HCT116 (cell line): ENCODE measurements around the gene CHRD.

Experiments used
- ATF3 ChIP-seq: IDR thresholded peaks from 2 replicates; pipeline ENCODE4 v1.6.1; 2012
- CTCF ChIP-seq, 3 experiments: fragments of 200-600 bp in 1 of 3; sonication (generic) in 1 of 3; IDR thresholded peaks in 2 of 3; conservative IDR thresholded peaks in 1 of 3; 2 replicates each; pipeline ENCODE4 v1.5.1; 2012 to 2017; ENCODE audit warnings: low read depth in 2 of 3, low read length in 2 of 3, antibody characterized with exemption in 1 of 3, borderline replicate concordance in 1 of 3, control low read depth in 1 of 3, mild to moderate bottlenecking in 1 of 3, mixed read lengths in 1 of 3, mixed run types in 1 of 3, moderate library complexity in 1 of 3; ENCODE audit not compliant: insufficient read depth in 1 of 3
- EZH2 ChIP-seq: fragments of 200-600 bp; sonication (generic); IDR thresholded peaks from 2 replicates; pipeline ENCODE4 v1.6.1; 2017; ENCODE audit warnings: antibody characterized with exemption, mixed run types
- MAX ChIP-seq: IDR thresholded peaks from 2 replicates; pipeline ENCODE4 v1.6.1; 2012
- POLR2A ChIP-seq: IDR thresholded peaks from 2 replicates; pipeline ENCODE4 v1.7.0; 2011; ENCODE audit warnings: borderline replicate concordance; ENCODE audit not compliant: insufficient read depth, insufficient read length; ENCODE audit errors: extremely low read depth
- POLR2AphosphoS5 ChIP-seq: IDR thresholded peaks from 2 replicates; pipeline ENCODE4 v1.6.1; 2011; ENCODE audit warnings: mild to moderate bottlenecking, low read depth, low read length, moderate library complexity
- RAD21 ChIP-seq: IDR thresholded peaks from 2 replicates; pipeline ENCODE4 v1.6.1; 2012; ENCODE audit warnings: low read depth, mild to moderate bottlenecking
- SIN3A ChIP-seq: IDR thresholded peaks from 2 replicates; pipeline ENCODE4 v1.6.1; 2012; ENCODE audit warnings: low read depth
- YY1 ChIP-seq: IDR thresholded peaks from 2 replicates; pipeline ENCODE4 v1.6.1; 2011; ENCODE audit warnings: low read length, low read depth, moderate library complexity, mild to moderate bottlenecking; ENCODE audit not compliant: insufficient replicate concordance; ENCODE audit errors: extremely low read depth
- ZNF274 ChIP-seq: fragments of 200-500 bp; sonication (Bioruptor generic); IDR thresholded peaks from 2 replicates; pipeline ENCODE4 v1.6.1; 2014; ENCODE audit warnings: mild to moderate bottlenecking, low read depth, low read length, inconsistent platforms

DNA sequence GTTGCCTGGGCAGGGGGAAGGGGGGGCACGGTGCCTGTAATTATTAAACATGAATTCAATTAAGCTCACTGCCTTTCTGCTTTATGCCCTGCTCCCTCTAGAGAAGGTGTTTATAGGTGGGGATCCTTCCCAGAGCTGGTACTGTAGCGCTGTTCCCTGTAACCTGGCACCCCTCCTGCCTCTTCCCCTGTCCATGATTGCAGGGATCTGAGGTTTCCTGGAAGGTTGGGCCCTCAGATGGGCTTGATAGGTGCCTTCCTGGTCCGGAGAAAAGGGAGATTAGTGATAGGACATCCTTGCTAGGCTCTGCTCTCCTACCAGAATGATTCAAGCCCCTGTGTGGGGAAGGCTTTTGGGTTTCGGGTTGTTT is 44.6 kb upstream of the CHRD start:
- TF ChIP-seq POLR2AphosphoS5 = no peak
- no peak for TF ChIP-seq POLR2A
- no peak for TF ChIP-seq EZH2
- TF ChIP-seq RAD21 = no peak
- no peak for TF ChIP-seq CTCF (IDR thresholded peaks at IDR 0.05 in 2 of 3, conservative IDR thresholded peaks at IDR 0.05 in 1 of 3; ENCODE audit: borderline replicate concordance in 1 of 3, insufficient read depth in 1 of 3, low read depth in 2 of 3, low read length in 2 of 3)
- TF ChIP-seq ATF3 = no peak
- no peak for TF ChIP-seq ZNF274
- no peak for TF ChIP-seq SIN3A
- no peak for TF ChIP-seq MAX
- no peak for TF ChIP-seq YY1
